Thymus (tissue), 11 donors: Measurements from ENCODE around the gene VGLL4. TPM values are rescaled to one million over a fixed set of nuclear protein-coding genes. Genes with fewer than 3 reads are reported as not detected.

Experiments used
- DNase-seq, 9 donors: peaks; one replicate each; pipeline ENCODE4 v3.0.0-alpha.2; 2013; ENCODE audit warnings: low spot score in 9 of 9, low read depth in 6 of 9, missing footprints in 1 of 9
- H3K27ac ChIP-seq, 2 donors: one replicate each; pipeline ENCODE4 v1.5.1; 2013; ENCODE audit warnings: control low read depth in 1 of 2, low read depth in 1 of 2, low read length in 1 of 2, mild to moderate bottlenecking in 1 of 2, moderate library complexity in 1 of 2
- H3K27me3 ChIP-seq, 2 donors: one replicate each; pipeline ENCODE4 v1.5.1; 2013; ENCODE audit warnings: low read length in 1 of 2; ENCODE audit not compliant: control insufficient read depth in 2 of 2, insufficient read depth in 1 of 2
- H3K36me3 ChIP-seq, 2 donors: one replicate each; pipeline ENCODE4 v1.5.1; 2013; ENCODE audit warnings: low read length in 1 of 2, mild to moderate bottlenecking in 1 of 2, moderate library complexity in 1 of 2; ENCODE audit not compliant: control insufficient read depth in 2 of 2, insufficient read depth in 2 of 2
- H3K4me1 ChIP-seq, 2 donors: one replicate each; pipeline ENCODE4 v1.5.1; 2013; ENCODE audit warnings: low read length in 2 of 2; ENCODE audit not compliant: control insufficient read depth in 2 of 2, insufficient read depth in 2 of 2
- H3K4me3 ChIP-seq, 2 donors: one replicate each; pipeline ENCODE4 v1.5.1; 2013; ENCODE audit warnings: low read length in 2 of 2, control low read depth in 1 of 2, mild to moderate bottlenecking in 1 of 2
- H3K9me3 ChIP-seq, 2 donors: one replicate each; pipeline ENCODE4 v1.5.1; 2013; ENCODE audit warnings: low read length in 1 of 2, mild to moderate bottlenecking in 1 of 2; ENCODE audit not compliant: control insufficient read depth in 2 of 2, insufficient read depth in 1 of 2
- WGBS: extraction: QIAGEN DNeasy Blood & Tissue Kit; methylation state at CpG from one replicate; pipeline ENCODE4 v1.1.7; 2013; 5-methylcytosine and 5-hydroxymethylcytosine counted together
- polyA plus RNA-seq: library from polyadenylated mRNA; stranded (reverse); fragments of 200-250 nt; gene quantifications from one replicate; pipeline ENCODE4 v1.2.3, GENCODE V29; 2013
- total RNA-seq: library from RNA; stranded (reverse); fragments of 120-200 nt; gene quantifications from one replicate; pipeline ENCODE4 v1.2.4, GENCODE V29; 2013
- donor health status: healthy.

The VGLL4 gene
- total and polyA plus RNA-seq, 2 donors: 47.0 to 49.2 TPM

DNA sequence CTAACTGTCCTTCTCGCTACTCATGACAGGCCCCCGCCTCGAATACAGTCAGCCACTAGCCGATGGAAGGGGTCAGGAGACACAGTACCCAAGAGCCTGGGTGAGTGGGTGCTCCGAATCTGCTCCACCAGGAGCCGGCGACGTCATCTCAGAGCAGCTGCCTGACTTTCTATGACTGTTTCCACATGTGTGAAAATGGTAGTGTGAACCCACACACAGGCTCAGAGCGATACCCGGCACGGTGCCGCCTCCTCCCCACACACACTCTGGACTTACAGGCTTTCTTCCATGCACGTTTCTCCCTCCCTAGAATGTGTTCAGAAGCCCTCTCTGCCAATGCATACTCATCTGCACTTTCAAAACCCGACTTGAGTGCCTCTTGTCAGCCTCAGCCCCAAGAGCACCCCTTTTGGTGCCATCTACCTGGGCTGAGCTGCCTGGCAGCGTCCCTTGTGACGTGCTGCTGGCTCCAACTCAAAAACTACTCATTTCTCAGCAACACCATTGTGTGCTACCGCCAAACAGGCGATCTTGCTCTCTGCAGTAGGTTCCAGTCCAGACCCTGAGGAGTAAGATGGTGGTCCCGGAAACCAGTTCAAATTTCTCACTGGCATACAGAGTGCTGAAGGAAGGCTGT, 29.7 kb downstream of the VGLL4 start:
- WGBS: 98% methylated on average over 19 of the region's 19 CpGs
- no peaks in the 10 kb centered on the region for H3K27me3 ChIP-seq
- H3K4me1 ChIP-seq: peaks cover 0 to 19% of the 10 kb centered on the region in 2 donors
- H3K4me3 ChIP-seq: no peak overlapping the region
- H3K9me3 ChIP-seq: no peaks in the 10 kb centered on the region
- no peak overlapping the region for H3K27ac ChIP-seq
- H3K36me3 ChIP-seq: peaks cover 0 to 3% of the 10 kb centered on the region in 2 donors
- DNase-seq: no peak

DNA sequence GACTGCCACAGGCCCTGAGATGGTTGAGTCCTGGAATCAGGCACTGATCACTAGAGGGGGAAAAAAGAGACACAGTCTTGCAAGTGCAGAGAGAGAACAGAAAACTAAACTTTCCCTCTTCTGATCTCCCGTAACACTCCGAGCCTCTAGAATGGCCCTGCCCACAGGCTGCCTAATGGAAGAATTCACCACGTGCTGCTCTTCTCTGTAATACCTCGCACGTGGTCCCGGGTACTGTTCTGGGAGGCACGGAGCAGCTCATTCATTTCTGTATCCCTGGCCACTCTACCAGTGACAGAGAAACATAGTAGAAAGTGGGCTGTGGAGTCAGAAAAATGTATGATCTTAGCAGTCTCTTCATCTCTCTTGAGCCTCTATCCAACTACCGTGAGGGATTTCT, 30.4 kb downstream of the VGLL4 start:
- Histone ChIP-seq H3K27me3 (no peaks in the 10 kb centered on the region), H3K4me3 (no peak overlapping the region), H3K27ac (no peak overlapping the region), H3K9me3 (no peaks in the 10 kb centered on the region), H3K36me3 (peaks cover 0 to 3% of the 10 kb centered on the region in 2 donors), H3K4me1 (peaks cover 0 to 20% of the 10 kb centered on the region in 2 donors)
- DNase-seq: no peak
- WGBS: 97% methylated on average over 8 of the region's 8 CpGs

DNA sequence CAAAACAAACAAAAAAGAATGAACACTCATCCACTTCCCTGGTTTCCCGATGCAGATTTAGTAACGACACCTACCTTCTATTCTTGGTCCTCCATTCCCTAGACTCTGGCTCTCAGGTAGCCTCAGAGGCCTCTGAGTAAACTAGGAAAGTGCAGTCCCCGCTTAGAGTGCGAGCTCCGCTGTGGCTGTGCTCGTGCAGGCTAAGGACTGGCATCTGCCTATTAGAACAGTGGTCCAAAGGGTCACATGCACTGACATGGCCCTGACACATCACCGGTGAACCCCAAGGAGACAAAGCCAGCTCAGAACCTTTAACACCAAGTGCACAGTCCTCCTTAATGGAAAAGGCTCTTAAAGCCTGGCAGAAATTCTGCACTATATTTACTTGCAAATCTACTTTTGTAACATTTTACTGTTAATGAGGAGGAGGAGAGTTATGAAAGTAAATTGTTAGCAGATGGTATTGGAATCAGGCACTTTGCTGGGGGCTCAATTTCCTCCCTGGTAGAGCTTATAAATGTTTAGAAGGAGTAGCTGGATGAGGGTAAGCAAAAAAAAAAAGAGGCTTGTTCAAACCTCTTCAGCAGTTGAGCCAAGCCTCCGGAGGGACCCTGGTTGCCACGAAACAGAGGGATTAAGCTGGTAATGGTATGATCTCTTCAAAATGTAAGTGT, 31.1 kb downstream of the VGLL4 start:
- H3K9me3 ChIP-seq: no peaks in the 10 kb centered on the region
- no peak overlapping the region for H3K27ac ChIP-seq

DNA sequence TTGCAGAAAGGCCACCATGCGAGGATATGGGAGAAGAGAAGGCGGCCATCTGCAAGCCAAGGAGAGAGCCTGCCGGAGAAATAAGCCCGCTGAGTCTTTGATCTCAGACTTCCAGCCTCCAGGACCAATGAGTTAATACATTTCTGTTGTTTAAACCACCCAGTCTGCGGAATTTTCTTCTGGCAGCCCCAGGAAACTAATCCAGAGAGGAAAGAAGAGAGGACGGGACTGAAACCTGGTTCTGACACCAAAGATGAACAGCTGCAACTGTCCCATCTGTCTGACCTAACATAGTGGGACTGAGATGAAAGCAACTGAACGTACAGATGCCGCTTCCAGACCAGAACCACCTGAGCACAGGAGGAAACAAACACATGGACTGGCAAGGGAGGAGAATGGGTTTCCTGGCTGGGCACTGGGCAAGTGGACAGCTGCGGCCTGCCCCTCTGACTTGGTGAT, 32.3 kb downstream of the VGLL4 start:
- Histone ChIP-seq H3K36me3 (peaks cover 0 to 4% of the 10 kb centered on the region in 2 donors), H3K27me3 (no peaks in the 10 kb centered on the region), H3K4me1 (peaks cover 0 to 20% of the 10 kb centered on the region in 2 donors), H3K27ac (no peak overlapping the region), H3K4me3 (no peak overlapping the region), H3K9me3 (no peaks in the 10 kb centered on the region)
- 94% methylated on average over 9 of the region's 9 CpGs for WGBS
- no peak for DNase-seq

More for the DNA sequence above, 31.1 kb downstream of the VGLL4 start:
- no peaks in the 10 kb centered on the region for H3K27me3 ChIP-seq
- H3K4me1 ChIP-seq: peaks cover 0 to 20% of the 10 kb centered on the region in 2 donors
- DNase-seq: no peak
- H3K36me3 ChIP-seq: peaks cover 0 to 3% of the 10 kb centered on the region in 2 donors
- WGBS: 93% methylated on average over 9 of the region's 9 CpGs
- H3K4me3 ChIP-seq: no peak overlapping the region

DNA sequence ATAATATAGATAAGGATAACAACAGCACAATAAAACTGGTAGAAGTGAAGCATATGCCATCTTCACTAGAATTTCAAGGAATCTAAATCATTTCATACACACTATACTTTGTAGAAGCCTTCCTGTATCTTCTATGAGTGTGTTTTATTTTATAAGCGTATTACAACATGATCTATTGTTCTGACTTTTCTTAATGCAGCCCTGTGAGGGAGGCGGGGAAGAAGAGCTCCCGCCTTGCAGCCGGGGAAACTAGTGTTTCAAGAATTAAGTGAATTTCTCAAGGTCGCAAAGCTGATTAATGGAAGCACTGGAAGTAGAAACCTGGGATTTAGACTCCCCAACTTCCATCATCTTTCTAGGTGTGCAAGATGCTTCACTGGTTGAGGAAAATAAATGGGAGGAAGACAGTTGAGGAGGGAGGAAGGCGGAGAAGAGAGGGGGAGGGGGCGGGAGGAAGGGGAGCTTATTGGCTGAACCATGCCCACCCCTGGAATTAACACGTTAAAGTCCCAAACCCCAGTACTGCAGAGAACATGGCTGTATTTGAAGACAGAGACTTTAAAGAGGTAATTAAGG, 32.9 kb downstream of the VGLL4 start:
- Histone ChIP-seq H3K4me3 (no peak overlapping the region), H3K9me3 (no peaks in the 10 kb centered on the region), H3K27ac (no peak overlapping the region), H3K36me3 (peaks cover 0 to 6% of the 10 kb centered on the region in 2 donors), H3K4me1 (peaks cover 0 to 16% of the 10 kb centered on the region in 2 donors), H3K27me3 (no peaks in the 10 kb centered on the region)
- no peak for DNase-seq
- 83% methylated on average over 8 of the region's 8 CpGs for WGBS

DNA sequence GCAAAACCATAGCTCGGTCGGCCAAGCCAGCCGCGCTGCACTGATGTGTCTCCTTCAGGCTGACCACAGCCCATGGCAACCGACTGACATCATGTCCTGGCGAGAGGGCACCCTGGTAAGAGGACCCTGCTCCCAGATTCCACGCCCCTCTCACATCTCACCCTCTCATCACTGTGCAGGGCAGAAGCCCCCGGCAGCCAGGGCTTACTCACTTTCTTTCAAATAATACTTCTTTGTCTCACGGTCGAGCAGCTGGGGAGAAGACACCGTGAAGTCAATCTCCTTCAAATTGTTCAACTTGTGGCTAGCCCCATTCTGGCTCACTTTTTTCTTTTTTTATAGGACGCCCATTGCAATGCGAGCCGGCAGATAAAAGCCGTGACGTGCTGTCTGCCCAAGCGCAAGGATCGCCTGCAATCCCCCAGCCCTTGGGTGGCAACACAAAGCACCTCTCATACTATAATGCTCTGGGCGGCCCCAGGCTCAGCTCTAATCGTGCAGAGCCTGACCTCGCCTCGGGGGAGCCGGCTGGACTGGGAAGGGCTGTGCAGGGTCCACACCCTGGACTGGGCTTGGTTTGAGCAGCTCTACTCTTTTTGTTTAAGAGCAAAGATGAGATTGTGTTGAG, 33.6 kb downstream of the VGLL4 start:
- Histone ChIP-seq H3K27ac (no peak overlapping the region), H3K27me3 (no peaks in the 10 kb centered on the region), H3K36me3 (peaks cover 0 to 6% of the 10 kb centered on the region in 2 donors), H3K9me3 (no peaks in the 10 kb centered on the region), H3K4me3 (no peak overlapping the region), H3K4me1 (peaks cover 0 to 19% of the 10 kb centered on the region in 2 donors)
- no peak for DNase-seq
- WGBS: 85% methylated on average over 23 of the region's 23 CpGs

DNA sequence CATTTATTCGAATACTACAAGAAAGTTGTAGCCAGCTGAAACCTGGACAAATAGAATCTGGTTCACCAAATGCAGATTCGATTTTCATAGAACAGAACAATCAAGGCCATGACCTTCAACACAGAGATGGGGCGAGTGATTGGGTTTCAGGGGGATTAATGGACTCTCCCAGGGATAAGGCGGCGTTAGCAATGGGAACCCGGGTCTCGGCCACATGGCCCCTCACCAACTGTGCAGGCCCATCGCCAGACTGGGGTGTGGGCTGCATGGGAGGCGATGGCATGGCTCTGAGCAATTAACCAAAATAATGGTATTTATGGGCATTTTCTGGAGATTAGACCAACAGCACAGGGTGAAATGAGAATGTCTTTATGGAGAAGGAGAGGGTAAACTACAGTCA, 34.2 kb downstream of the VGLL4 start:
- Histone ChIP-seq H3K36me3 (peaks cover 0 to 6% of the 10 kb centered on the region in 2 donors), H3K9me3 (no peaks in the 10 kb centered on the region), H3K27me3 (no peaks in the 10 kb centered on the region), H3K4me3 (no peak overlapping the region), H3K27ac (no peak overlapping the region), H3K4me1 (peaks cover 0 to 19% of the 10 kb centered on the region in 2 donors)
- 98% methylated on average over 9 of the region's 9 CpGs for WGBS
- DNase-seq: no peak

DNA sequence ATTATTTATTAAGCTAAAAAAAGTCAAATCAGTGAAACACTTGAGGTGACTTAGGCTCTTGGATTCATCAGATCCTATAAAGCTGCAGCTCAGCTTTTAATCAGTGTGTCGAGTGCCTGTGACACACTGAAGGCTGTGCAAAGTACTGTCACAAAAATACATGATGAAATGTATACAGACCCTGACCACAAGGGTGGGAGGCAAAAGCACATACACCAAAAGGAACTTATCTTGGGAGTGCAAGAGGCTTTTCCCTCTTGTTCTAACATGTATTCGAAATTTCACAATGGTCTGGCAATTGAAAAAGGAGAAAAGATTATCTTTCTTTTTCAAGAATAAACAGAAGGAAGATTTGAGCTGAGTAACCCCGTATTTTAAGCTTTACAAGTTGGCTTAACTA, 35.9 kb downstream of the VGLL4 start:
- WGBS: 73% methylated on average over 3 of the region's 3 CpGs
- Histone ChIP-seq H3K4me1 (peaks cover 0 to 28% of the 10 kb centered on the region in 2 donors), H3K27ac (no peak overlapping the region), H3K9me3 (no peaks in the 10 kb centered on the region), H3K36me3 (peaks cover 3% of the 10 kb centered on the region in 2 donors), H3K27me3 (no peaks in the 10 kb centered on the region), H3K4me3 (no peak overlapping the region)
- DNase-seq: no peak
